HepG2 (cell line): ENCODE measurements around the gene PUM1. TPM values are rescaled to one million over a fixed set of nuclear protein-coding genes. Genes with fewer than 3 reads are reported as not detected.

Experiments
- ATAC-seq: fragments of 200-7000 bp; cut with Tn5 transposase; 3 replicates; pipeline ENCODE4 v1.9.1; 2020; ENCODE audit warnings: mild to moderate bottlenecking, moderate library complexity
- BruUV-seq: library from RNA; stranded (reverse); fragments of 400-500 nt; replicated peaks from 2 replicates; lab custom pipeline; 2021; lab: Mats Ljungman, UMichigan
- CTCF ChIA-PET: fragments of 300-600 bp; formaldehyde crosslinking; extraction: SDS; loops from one replicate; lab custom pipeline; 2021; ENCODE audit warnings: low total read pairs, inconsistent platforms, low intra/inter-chr PET ratio; lab: Yijun Ruan, JAX
- POLR2A ChIA-PET: fragments of 350-600 bp; sonication (Branson Sonifier 250); formaldehyde crosslinking; loops from one replicate; lab custom pipeline; 2020; ENCODE audit warnings: antibody characterized with exemption, inconsistent platforms; lab: Yijun Ruan, JAX
- DNase-seq: peaks from one replicate; pipeline ENCODE4 v3.0.0-alpha.2; 2015; ENCODE audit warnings: low spot score
- FAIRE-seq: peaks from 3 replicates; lab custom pipeline; 2011; peaks lifted over from hg19 to GRCh38; lab: Jason Lieb, UNC
- H2AFZ ChIP-seq: one replicate; pipeline ENCODE4 v1.6.1; 2011; ENCODE audit warnings: low read length, inconsistent platforms
- H3K27ac ChIP-seq: fragments of 300-600 bp; 3 replicates; pipeline ENCODE4 v1.8.0; 2011; ENCODE audit warnings: mixed run types, mild to moderate bottlenecking, mixed read lengths, low read length, inconsistent platforms; ENCODE audit not compliant: insufficient read depth; ENCODE audit errors: extremely low read length
- H3K27me3 ChIP-seq, 2 experiments: fragments of 200-600 bp in 1 of 2; 2 replicates in 1 of 2; 3 replicates in 1 of 2; pipeline versions ENCODE4 v1.6.0 to v1.8.0; 2011; ENCODE audit warnings: low read length in 2 of 2, mild to moderate bottlenecking in 2 of 2, moderate library complexity in 2 of 2, inconsistent platforms in 1 of 2; ENCODE audit not compliant: insufficient read depth in 2 of 2, control insufficient read depth in 1 of 2
- H3K36me3 ChIP-seq, 2 experiments: fragments of 200-600 bp in 1 of 2; replicated peaks in 1 of 2; 2 replicates in 1 of 2; 3 replicates in 1 of 2; pipeline versions ENCODE4 v1.5.1 to v1.8.0; 2011; ENCODE audit warnings: low read length in 2 of 2, inconsistent platforms in 1 of 2; ENCODE audit not compliant: insufficient read depth in 2 of 2, control insufficient read depth in 1 of 2
- H3K4me1 ChIP-seq: 2 replicates; pipeline ENCODE4 v1.5.1; 2012; ENCODE audit warnings: low read length, inconsistent platforms; ENCODE audit not compliant: insufficient read depth
- H3K4me2 ChIP-seq: 2 replicates; pipeline ENCODE4 v1.6.0; 2011; ENCODE audit warnings: low read depth, low read length, inconsistent platforms
- H3K4me3 ChIP-seq, 3 experiments: fragments of 200-600 bp in 1 of 3; sonication (generic), shearing (Covaris generic) in 1 of 3; replicated peaks in 1 of 3; 2 replicates each; pipeline ENCODE4 v1.5.1; 2011 to 2016; ENCODE audit warnings: low read length in 3 of 3, inconsistent platforms in 2 of 3, low read depth in 2 of 3, mild to moderate bottlenecking in 2 of 3, control low read depth in 1 of 3, mixed read lengths in 1 of 3; ENCODE audit not compliant: insufficient read depth in 1 of 3
- H3K79me2 ChIP-seq: one replicate; pipeline ENCODE4 v1.6.1; 2011; ENCODE audit warnings: low read length, inconsistent platforms; ENCODE audit not compliant: insufficient read depth
- H3K9ac ChIP-seq: 2 replicates; pipeline ENCODE4 v1.6.0; 2011; ENCODE audit warnings: mild to moderate bottlenecking, low read depth, low read length, inconsistent platforms; ENCODE audit not compliant: insufficient read depth
- H3K9me3 ChIP-seq: 2 replicates; pipeline ENCODE4 v1.5.1; 2012; ENCODE audit warnings: mild to moderate bottlenecking, low read length
- H4K20me1 ChIP-seq: 2 replicates; pipeline ENCODE4 v1.6.0; 2011; ENCODE audit warnings: inconsistent platforms, mild to moderate bottlenecking, low read length, moderate library complexity; ENCODE audit not compliant: insufficient read depth
- AHDC1 ChIP-seq: sonication (generic); formaldehyde crosslinking; IDR thresholded peaks from 2 replicates; pipeline ENCODE4 v1.5.1; 2020; ENCODE audit warnings: mild to moderate bottlenecking, missing genetic modification reagents, borderline replicate concordance
- ATF3 ChIP-seq: sonication (generic); formaldehyde crosslinking; IDR thresholded peaks from 2 replicates; pipeline ENCODE4 v1.4.0; 2020; ENCODE audit warnings: missing genetic modification reagents
- DPF2 ChIP-seq: sonication (generic); formaldehyde crosslinking; IDR thresholded peaks from 2 replicates; pipeline ENCODE4 v1.4.0; 2020; ENCODE audit warnings: mild to moderate bottlenecking, low read depth, missing genetic modification reagents, borderline replicate concordance
- ZNF280D ChIP-seq: sonication (generic); formaldehyde crosslinking; IDR thresholded peaks from 2 replicates; pipeline ENCODE4 v1.5.1; 2020; ENCODE audit warnings: mild to moderate bottlenecking, missing genetic modification reagents
- ZNF484 ChIP-seq: sonication (generic); formaldehyde crosslinking; IDR thresholded peaks from 2 replicates; pipeline ENCODE4 v1.5.1; 2020; ENCODE audit warnings: mild to moderate bottlenecking, low read depth, missing genetic modification reagents, borderline replicate concordance
- ZNF550 ChIP-seq: sonication (generic); formaldehyde crosslinking; IDR thresholded peaks from 2 replicates; pipeline ENCODE4 v1.4.0; 2020; ENCODE audit warnings: mild to moderate bottlenecking, missing genetic modification reagents, borderline replicate concordance
- ZNF746 ChIP-seq: sonication (generic); formaldehyde crosslinking; IDR thresholded peaks from 2 replicates; pipeline ENCODE4 v1.8.0; 2022; ENCODE audit warnings: mild to moderate bottlenecking, missing genetic modification reagents
- ZNF800 ChIP-seq: sonication (generic); formaldehyde crosslinking; IDR thresholded peaks from 2 replicates; pipeline ENCODE4 v1.4.0; 2020; ENCODE audit warnings: missing genetic modification reagents
- WGBS: methylation state at CpG from one replicate; pipeline ENCODE4 v1.1.6; 2017; ENCODE audit warnings: low lambda C conversion rate; 5-methylcytosine and 5-hydroxymethylcytosine counted together
- in situ Hi-C: cut with HindIII; loops from 2 replicates; pipeline ENCODE4 v1.10.0; 2017; ENCODE audit warnings: low pct_unique_long_range_greater_than_20kb; ENCODE audit not compliant: extremely low pct_ligation_motif_present
- intact Hi-C: fragments of 100-400 bp; cut with micrococcal nuclease; formaldehyde crosslinking; loops from one replicate; pipeline ENCODE4 v1.10.0; 2022; ENCODE audit not compliant: unreplicated experiment
- polyA plus RNA-seq, 8 experiments: library from polyadenylated mRNA; depleted of rRNA in 3 of 8; stranded (reverse) in 7 of 8; unstranded in 1 of 8; fragments of >200 nt; fragmentation: Illumina TruSeq in 4 of 8; extraction: Trizol in 4 of 8; gene quantifications; 2 replicates each; pipeline versions ENCODE4 v1.2.1 to v1.2.3, GENCODE V29; 2011 to 2016; ENCODE audit warnings: low read depth in 4 of 8, missing spikeins in 1 of 8, mixed read lengths in 1 of 8; ENCODE audit not compliant: insufficient read depth in 1 of 8
- total RNA-seq, 5 experiments: library from RNA; depleted of rRNA; stranded (reverse); fragments of >200 nt; fragmentation: Illumina TruSeq; extraction: Trizol; gene quantifications; 2 replicates each; pipeline ENCODE4 v1.2.3, GENCODE V29; 2016; ENCODE audit warnings: low read depth in 1 of 5

The PUM1 gene
- total and polyA plus RNA-seq, 2 of the 13 experiments (the other 11 are each of a cell fraction or from before 2014, with no cell fraction given), result 64.7 to 91.0 TPM

GRCh38 chr1:30892671-30893073 lies 172.8 kb downstream of the PUM1 start:
- peak; percentile 94 for ATAC-seq
- Histone ChIP-seq H3K36me3 (no peaks in the 10 kb centered on the region), H3K27ac (no peak overlapping the region), H2AFZ (no peak overlapping the region), H3K9me3 (no peaks in the 10 kb centered on the region), H3K9ac (no peak overlapping the region), H3K4me2 (no peak overlapping the region; the same call in 1 of the 2 replicates), H4K20me1 (no peaks in the 10 kb centered on the region), H3K27me3 (peaks cover 0 to 2% of the 10 kb centered on the region in 2 experiments; a peak in 2 of 5 replicates), H3K79me2 (no peaks in the 10 kb centered on the region), H3K4me3 (no peak overlapping the region), H3K4me1 (peaks cover 27% of the 10 kb centered on the region)
- WGBS, result 0% methylated on average over 2 of the region's 6 CpGs
- peak; percentile 88 for FAIRE-seq
- ChIA-PET CTCF (no interaction called here), POLR2A (interaction anchor here (1.4 kb wide), 1 partner anchor 45 kb away, joined by 3 read pairs; no protein-coding TSS in a partner anchor)
- in situ Hi-C loops, result no loop called here
- DNase-seq, result peak; percentile 76
- no TSS peak for BruUV-seq
- intact Hi-C loops, result no loop called here
- TF ChIP-seq AHDC1 (CRISPR knock-in tag), result no peak
- TF ChIP-seq ZNF746 (CRISPR knock-in tag), result 0 out of 2 replicates have a peak, but pooled peaks have one; percentile 31
- no peak for TF ChIP-seq ZNF484 (CRISPR knock-in tag)
- 0 out of 2 replicates have a peak, but pooled peaks have one; percentile 29 for TF ChIP-seq ZNF280D (CRISPR knock-in tag)
- no peak for TF ChIP-seq ZNF800 (CRISPR knock-in tag)
- TF ChIP-seq DPF2 (CRISPR knock-in tag), result 0 out of 2 replicates have a peak, but pooled peaks have one; percentile 24
- TF ChIP-seq ZNF550, result no peak
- no peak; the same call in 1 of the 2 replicates for TF ChIP-seq ATF3 (CRISPR knock-in tag)
